Stimulated activated CD4-positive, alpha-beta T cell treated with anti-CD3 and anti-CD28 coated beads, TNF-alpha, amount 100 ng/mL, for 48 hours (primary cell): ENCODE data around the gene RNF44.

Experiments
- DNase-seq, 3 donors: peaks; one replicate each; pipeline ENCODE4 v3.0.0-alpha.2; 2020; ENCODE audit warnings: low read depth in 3 of 3

Gene RNF44

GRCh38 chr5:176536902-176537553 lies at the start of gene RNF44:
Gene RNF44, minus strand, starts transcription at chr5:176537402. Its CDS starts 4,930 bp downstream, at chr5:176532472.
- DNase-seq: peak; percentile 95 to 98 (median 95)

- DNase-seq: no peak
Observed at GRCh38 chr5:176583076-176583475, 45.9 kb upstream of the RNF44 start.

GRCh38 chr5:176581361-176581760 lies 44.2 kb upstream of the RNF44 start:
- DNase-seq: no peak

GRCh38 chr5:176579323-176579722 lies 42.1 kb upstream of the RNF44 start:
- DNase-seq: no peak

- DNase-seq: no peak
Observed at GRCh38 chr5:176578391-176578808, 41.2 kb upstream of the RNF44 start.

GRCh38 chr5:176577312-176578176 lies 40.3 kb upstream of the RNF44 start:
- no peak for DNase-seq

- no peak for DNase-seq
Observed at GRCh38 chr5:176575488-176576422, 38.6 kb upstream of the RNF44 start.

- no peak for DNase-seq
Observed at GRCh38 chr5:176575066-176575465, 37.9 kb upstream of the RNF44 start.

GRCh38 chr5:176574297-176574591 lies 37.0 kb upstream of the RNF44 start:
- no peak for DNase-seq

- peak; percentile 55 to 75 (median 61) for DNase-seq
Observed at GRCh38 chr5:176573564-176574296, 36.5 kb upstream of the RNF44 start.

GRCh38 chr5:176570044-176570443 lies 32.8 kb upstream of the RNF44 start:
- DNase-seq: no peak

GRCh38 chr5:176568657-176569056 lies 31.5 kb upstream of the RNF44 start:
- no peak for DNase-seq

- DNase-seq: no peak
Observed at GRCh38 chr5:176565760-176566288, 28.6 kb upstream of the RNF44 start.

GRCh38 chr5:176564002-176564401 lies 26.8 kb upstream of the RNF44 start:
- DNase-seq: no peak

GRCh38 chr5:176562189-176562588 lies 25.0 kb upstream of the RNF44 start:
- DNase-seq: no peak

GRCh38 chr5:176561259-176561658 lies 24.1 kb upstream of the RNF44 start:
- DNase-seq: no peak

GRCh38 chr5:176560364-176560763 lies 23.2 kb upstream of the RNF44 start:
- DNase-seq: no peak

GRCh38 chr5:176559683-176560082 lies 22.5 kb upstream of the RNF44 start:
- DNase-seq: no peak

GRCh38 chr5:176557846-176558245 lies 20.6 kb upstream of the RNF44 start:
- DNase-seq: no peak

GRCh38 chr5:176553260-176554085 lies 16.3 kb upstream of the RNF44 start:
- no peak for DNase-seq
